Stomach (tissue), 9 donors: ENCODE measurements around the gene CEP57L1. TPM values are rescaled to one million over a fixed set of nuclear protein-coding genes. Genes with fewer than 3 reads are reported as not detected.

ENCODE experiments used
- DNase-seq, 2 donors: peaks; one replicate each; pipeline versions ENCODE4 v3.0.0 to v3.0.0-alpha.2; 2013 to 2019
- H3K27ac ChIP-seq, 5 donors: fragments of 200-600 bp in 4 of 5; sonication (generic) in 4 of 5; one replicate each; pipeline ENCODE4 v1.5.1; 2013 to 2019; ENCODE audit warnings: mild to moderate bottlenecking in 1 of 5, moderate library complexity in 1 of 5
- H3K27me3 ChIP-seq, 3 donors: fragments of 200-600 bp; sonication (generic); one replicate each; pipeline ENCODE4 v1.5.1; 2017 to 2019; ENCODE audit warnings: mixed run types in 1 of 3
- H3K36me3 ChIP-seq, 4 donors: fragments of 200-600 bp; sonication (generic); 1 replicate in 3 of 4; 2 replicates in 1 of 4; pipeline ENCODE4 v1.5.1; 2016 to 2019
- H3K4me1 ChIP-seq, 4 donors: fragments of 200-600 bp; sonication (generic); one replicate each; pipeline ENCODE4 v1.5.1; 2016 to 2019
- H3K4me3 ChIP-seq, 4 donors: fragments of 200-600 bp; sonication (generic) in 3 of 4; one replicate each; pipeline ENCODE4 v1.5.1; 2016 to 2019; ENCODE audit warnings: mild to moderate bottlenecking in 1 of 4
- H3K9me3 ChIP-seq, 4 donors: fragments of 200-600 bp; sonication (generic); one replicate each; pipeline ENCODE4 v1.5.1; 2016 to 2019
- EP300 ChIP-seq: sonication (generic); formaldehyde crosslinking; IDR thresholded peaks from one replicate; pipeline ENCODE4 v1.6.1; 2017; ENCODE audit warnings: antibody characterized with exemption
- POLR2A ChIP-seq, 4 donors: fragments of 450-650 bp; IDR thresholded peaks; one replicate each; pipeline ENCODE4 v1.6.1; 2016; ENCODE audit warnings: antibody characterized with exemption in 4 of 4, control low read depth in 2 of 4, mild to moderate bottlenecking in 1 of 4, moderate library complexity in 1 of 4
- POLR2AphosphoS5 ChIP-seq, 3 donors: sonication (generic); formaldehyde crosslinking; IDR thresholded peaks; one replicate each; pipeline ENCODE4 v1.6.1; 2016; ENCODE audit warnings: antibody characterized with exemption in 3 of 3
- WGBS, 5 donors: extraction: QIAGEN DNeasy Blood & Tissue Kit in 3 of 5; methylation state at CpG; one replicate each; pipeline versions ENCODE4 v1.1.5 to v1.1.7; 2013 to 2018; 5-methylcytosine and 5-hydroxymethylcytosine counted together
- intact Hi-C: fragments of 100-400 bp; cut with DNase I; formaldehyde crosslinking; loops from one replicate; pipeline ENCODE4 v1.15.1; 2023; ENCODE audit warnings: low total_unique reads
- polyA plus RNA-seq, 3 donors: library from polyadenylated mRNA; stranded (reverse); fragments of 200-250 nt; gene quantifications; one replicate each; pipeline ENCODE4 v1.2.3, GENCODE V29; 2013
- total RNA-seq, 5 donors: library from RNA; depleted of rRNA; stranded (reverse); fragments of >200 nt; gene quantifications; one replicate each; pipeline versions ENCODE4 v1.1.0 to v1.2.3, GENCODE V29; 2014 to 2016
- TF ChIP-seq, protein P1 (sequence below), 7 experiments: fragments of 450-650 bp in 4 of 7; fragments of 200-600 bp in 3 of 7; sonication (generic) in 3 of 7; IDR thresholded peaks; one replicate each; pipeline ENCODE4 v1.5.1; 2016 to 2019; ENCODE audit warnings: antibody characterized with exemption in 7 of 7, control low read depth in 2 of 7, mild to moderate bottlenecking in 1 of 7
- donor health status: healthy with polysubstance abuse.
- donor health status: Bipolar disorder and iron deficiency.
- donor health status: healthy.

CEP57L1 gene
- total and polyA plus RNA-seq, 8 donors = 4.5 to 63.6 (median 13.8) TPM; not detected in 1

DNA sequence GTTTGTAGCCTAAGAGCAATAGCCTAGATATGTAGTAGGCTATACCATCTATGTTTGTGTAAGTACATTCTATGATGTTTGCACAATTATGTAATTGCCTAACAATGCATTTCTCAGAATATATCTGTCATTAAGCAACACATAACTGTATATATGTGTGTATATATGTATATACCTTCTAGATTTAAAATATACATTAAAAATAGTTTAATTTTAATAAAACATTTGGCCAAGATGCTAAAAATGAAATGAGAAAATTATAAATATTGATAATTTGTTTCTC, 21.2 kb upstream of the CEP57L1 start:
- no peaks in the 10 kb centered on the region for H3K9me3 ChIP-seq
- DNase-seq = no peak
- peaks cover 4 to 35% (median 26%) of the 10 kb centered on the region in 4 donors for H3K4me1 ChIP-seq
- H3K27me3 ChIP-seq = no peaks in the 10 kb centered on the region
- no peaks in the 10 kb centered on the region for H3K36me3 ChIP-seq
- no peak overlapping the region for H3K4me3 ChIP-seq
- TF ChIP-seq POLR2AphosphoS5 (IDR thresholded peaks at IDR 0.05) (no peak), POLR2A (IDR thresholded peaks at IDR 0.05) (no peak), EP300 (no peak)
- TF ChIP-seq, protein P1, sequence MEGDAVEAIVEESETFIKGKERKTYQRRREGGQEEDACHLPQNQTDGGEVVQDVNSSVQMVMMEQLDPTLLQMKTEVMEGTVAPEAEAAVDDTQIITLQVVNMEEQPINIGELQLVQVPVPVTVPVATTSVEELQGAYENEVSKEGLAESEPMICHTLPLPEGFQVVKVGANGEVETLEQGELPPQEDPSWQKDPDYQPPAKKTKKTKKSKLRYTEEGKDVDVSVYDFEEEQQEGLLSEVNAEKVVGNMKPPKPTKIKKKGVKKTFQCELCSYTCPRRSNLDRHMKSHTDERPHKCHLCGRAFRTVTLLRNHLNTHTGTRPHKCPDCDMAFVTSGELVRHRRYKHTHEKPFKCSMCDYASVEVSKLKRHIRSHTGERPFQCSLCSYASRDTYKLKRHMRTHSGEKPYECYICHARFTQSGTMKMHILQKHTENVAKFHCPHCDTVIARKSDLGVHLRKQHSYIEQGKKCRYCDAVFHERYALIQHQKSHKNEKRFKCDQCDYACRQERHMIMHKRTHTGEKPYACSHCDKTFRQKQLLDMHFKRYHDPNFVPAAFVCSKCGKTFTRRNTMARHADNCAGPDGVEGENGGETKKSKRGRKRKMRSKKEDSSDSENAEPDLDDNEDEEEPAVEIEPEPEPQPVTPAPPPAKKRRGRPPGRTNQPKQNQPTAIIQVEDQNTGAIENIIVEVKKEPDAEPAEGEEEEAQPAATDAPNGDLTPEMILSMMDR (IDR thresholded peaks at IDR 0.05) = no peak
- intact Hi-C loops = loop anchor here (10.0 kb wide), 1 partner anchor 529 kb away; no protein-coding TSS in a partner anchor
- no peak overlapping the region for H3K27ac ChIP-seq

DNA sequence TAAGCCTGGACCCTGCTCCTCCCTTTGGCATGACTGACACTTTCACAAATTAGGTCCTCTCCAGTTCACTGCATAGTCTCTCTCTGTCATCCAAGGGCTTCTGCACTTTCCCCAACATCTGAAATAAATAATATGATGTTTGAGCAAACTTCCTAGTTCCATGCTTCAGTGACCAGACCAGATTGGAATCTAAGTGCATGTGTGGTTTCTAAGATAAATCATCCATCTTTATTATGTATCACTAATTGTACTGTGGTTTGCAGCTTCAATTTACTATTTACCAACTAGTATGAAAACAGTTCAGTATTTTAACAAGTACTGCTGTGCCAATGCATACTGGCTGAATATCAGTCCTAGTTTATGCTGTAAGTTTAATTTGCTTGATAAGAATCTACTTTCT, 19.4 kb upstream of the CEP57L1 start:
- Histone ChIP-seq H3K4me1 (peaks cover 4 to 39% (median 27%) of the 10 kb centered on the region in 4 donors), H3K9me3 (no peaks in the 10 kb centered on the region), H3K27me3 (no peaks in the 10 kb centered on the region), H3K36me3 (no peaks in the 10 kb centered on the region), H3K27ac (no peak overlapping the region), H3K4me3 (no peak overlapping the region)
- no peak for DNase-seq
- intact Hi-C loops = loop anchor here (10.0 kb wide), 1 partner anchor 531 kb away; no protein-coding TSS in a partner anchor
- TF ChIP-seq EP300 (no peak), POLR2AphosphoS5 (IDR thresholded peaks at IDR 0.05) (no peak), POLR2A (IDR thresholded peaks at IDR 0.05) (no peak)
- TF ChIP-seq, protein P1 (IDR thresholded peaks at IDR 0.05) = no peak

DNA sequence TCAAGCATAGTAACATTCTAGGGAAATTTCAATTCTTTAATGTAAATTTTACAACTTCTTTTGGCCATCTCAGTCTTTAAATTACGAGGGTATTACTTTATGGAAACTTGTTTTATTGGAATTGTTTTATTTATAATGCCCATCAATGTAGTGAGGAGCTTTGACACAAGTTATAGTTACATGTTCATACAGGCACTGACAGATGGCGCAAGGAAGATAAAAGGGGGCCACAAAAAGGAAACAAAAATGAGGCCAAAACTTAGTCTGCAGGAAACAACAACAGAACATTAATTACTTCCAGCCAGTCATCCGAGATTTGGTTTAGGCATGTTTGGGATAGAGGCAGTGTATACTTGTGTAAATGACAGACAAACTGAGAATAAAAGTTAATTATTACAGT, 18.9 kb upstream of the CEP57L1 start:
- Histone ChIP-seq H3K4me1 (peaks cover 4 to 39% (median 24%) of the 10 kb centered on the region in 4 donors), H3K4me3 (no peak overlapping the region), H3K9me3 (no peaks in the 10 kb centered on the region), H3K36me3 (no peaks in the 10 kb centered on the region), H3K27ac (no peak overlapping the region), H3K27me3 (no peaks in the 10 kb centered on the region)
- 46 to 59% (median 56%) methylated on average over 3 of the region's 3 CpGs for WGBS, 5 donors
- no peak for TF ChIP-seq POLR2AphosphoS5 (IDR thresholded peaks at IDR 0.05)
- no peak for TF ChIP-seq EP300
- no peak for TF ChIP-seq POLR2A (IDR thresholded peaks at IDR 0.05)
- TF ChIP-seq, protein P1 (IDR thresholded peaks at IDR 0.05) = no peak
- DNase-seq = no peak
- intact Hi-C loops = loop anchor here (10.0 kb wide), 1 partner anchor 532 kb away; no protein-coding TSS in a partner anchor

DNA sequence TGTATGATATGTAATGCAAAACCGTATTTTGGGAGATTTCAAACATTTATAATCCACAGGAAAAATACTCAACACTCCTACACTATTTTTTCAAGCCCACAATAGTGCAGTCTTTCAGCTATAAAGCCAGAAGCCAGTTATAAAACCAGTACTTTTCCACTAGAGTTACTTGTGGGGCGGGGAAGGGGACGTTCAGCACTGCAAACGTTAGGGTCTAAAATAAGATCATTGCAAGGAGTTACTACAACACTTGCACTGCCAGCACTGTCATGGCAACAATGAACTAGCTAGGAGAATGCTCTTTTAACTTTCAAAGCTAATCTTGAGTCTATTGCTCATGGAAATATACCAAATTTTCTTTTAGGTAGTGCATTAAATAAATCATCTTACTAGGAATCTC, 15.3 kb upstream of the CEP57L1 start:
- Histone ChIP-seq H3K36me3 (peaks cover 0 to 6% (median under 1%) of the 10 kb centered on the region in 4 donors), H3K27me3 (no peaks in the 10 kb centered on the region), H3K27ac (peak overlapping the region in 2 of 5 donors; percentile 39 to 78), H3K9me3 (no peaks in the 10 kb centered on the region), H3K4me3 (no peak overlapping the region), H3K4me1 (peaks cover 0 to 28% (median 9%) of the 10 kb centered on the region in 4 donors)
- WGBS, 5 donors = 28 to 57% (median 50%) methylated on average over 4 of the region's 4 CpGs
- TF ChIP-seq POLR2AphosphoS5 (IDR thresholded peaks at IDR 0.05) (peak in 1 of 3 donors; percentile 22), EP300 (no peak)
- intact Hi-C loops = loop anchor here (10.0 kb wide), 1 partner anchor 535 kb away; no protein-coding TSS in a partner anchor
- peak in 1 of 2 donors; percentile 87 for DNase-seq

DNA sequence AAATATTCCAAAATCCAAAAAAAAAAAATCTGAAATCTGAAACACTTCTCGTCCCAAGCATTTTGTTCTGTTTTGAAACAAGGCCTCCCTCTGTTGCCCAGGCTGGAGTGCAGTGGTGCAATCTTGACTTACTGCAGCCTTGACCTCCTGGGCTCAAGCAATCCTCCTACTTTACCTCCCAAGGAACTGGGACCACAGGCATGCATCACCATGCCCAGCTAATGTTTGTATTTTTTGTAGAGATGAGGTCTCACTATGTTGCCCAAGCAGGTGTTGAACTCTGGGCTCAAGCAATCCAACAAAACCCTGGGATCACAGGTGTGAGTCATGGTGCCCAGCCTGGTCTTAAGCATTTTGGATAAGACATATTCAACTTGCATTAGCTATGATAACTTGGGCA, 14.3 kb upstream of the CEP57L1 start:
- Histone ChIP-seq H3K9me3 (no peaks in the 10 kb centered on the region), H3K27me3 (no peaks in the 10 kb centered on the region), H3K4me1 (peaks cover 0 to 28% (median 10%) of the 10 kb centered on the region in 4 donors), H3K27ac (peak overlapping the region in 1 of 5 donors; percentile 36), H3K4me3 (no peak overlapping the region), H3K36me3 (peaks cover 0 to 13% (median 8%) of the 10 kb centered on the region in 4 donors)
- WGBS, 5 donors = 63 to 90% (median 70%) methylated on average over 1 of the region's 1 CpG
- intact Hi-C loops = no loop called here
- DNase-seq = no peak
- no peak for TF ChIP-seq POLR2A (IDR thresholded peaks at IDR 0.05)
- TF ChIP-seq, protein P1 (IDR thresholded peaks at IDR 0.05) = no peak
- no peak for TF ChIP-seq POLR2AphosphoS5 (IDR thresholded peaks at IDR 0.05)
- no peak for TF ChIP-seq EP300
